Thyroid gland (tissue), 4 donors: Measurements from ENCODE around the gene EXOC3. TPM values are rescaled to one million over a fixed set of nuclear protein-coding genes. Genes with fewer than 3 reads are reported as not detected.

Experiments used
- DNase-seq, 2 donors: peaks; one replicate each; pipeline ENCODE4 v3.0.0-alpha.2; 2019
- H3K27ac ChIP-seq, 3 donors: fragments of 200-600 bp; sonication (generic); 1 replicate in 2 of 3; 2 replicates in 1 of 3; pipeline ENCODE4 v1.5.1; 2016 to 2019; ENCODE audit warnings: mild to moderate bottlenecking in 1 of 3, moderate library complexity in 1 of 3
- H3K27me3 ChIP-seq: fragments of 200-600 bp; sonication (generic); one replicate; pipeline ENCODE4 v1.5.1; 2019
- H3K36me3 ChIP-seq, 2 donors: fragments of 200-600 bp; sonication (generic); one replicate each; pipeline ENCODE4 v1.5.1; 2016 to 2019
- H3K4me1 ChIP-seq, 2 donors: fragments of 200-600 bp; sonication (generic); one replicate each; pipeline ENCODE4 v1.5.1; 2017 to 2019
- H3K4me3 ChIP-seq, 3 donors: fragments of 200-600 bp; sonication (generic); replicated peaks in 1 of 3; 1 replicate in 2 of 3; 2 replicates in 1 of 3; pipeline ENCODE4 v1.5.1; 2016; ENCODE audit warnings: mild to moderate bottlenecking in 1 of 3
- H3K9me3 ChIP-seq: fragments of 200-600 bp; sonication (generic); one replicate; pipeline ENCODE4 v1.5.1; 2017
- CTCF ChIP-seq, 6 experiments: fragments of 200-600 bp in 3 of 6; fragments of 450-650 bp in 3 of 6; sonication (generic) in 3 of 6; IDR thresholded peaks; one replicate each; pipeline ENCODE4 v1.5.1; 2016 to 2019; ENCODE audit warnings: antibody characterized with exemption in 6 of 6, mild to moderate bottlenecking in 2 of 6, inconsistent platforms in 1 of 6, moderate library complexity in 1 of 6
- POLR2A ChIP-seq, 2 donors: fragments of 450-650 bp; IDR thresholded peaks; one replicate each; pipeline ENCODE4 v1.6.1; 2017; ENCODE audit warnings: antibody characterized with exemption in 2 of 2, mild to moderate bottlenecking in 2 of 2, moderate library complexity in 1 of 2
- WGBS, 2 donors: methylation state at CpG; one replicate each; pipeline ENCODE4 v1.1.5; 2017; 5-methylcytosine and 5-hydroxymethylcytosine counted together
- intact Hi-C: fragments of 100-400 bp; cut with DNase I; formaldehyde crosslinking; loops from one replicate; pipeline ENCODE4 v1.15.1; 2023
- total RNA-seq, 4 donors: library from RNA; depleted of rRNA; stranded (reverse); fragments of >200 nt; gene quantifications; one replicate each; pipeline ENCODE4 v1.2.3, GENCODE V29; 2016

EXOC3 gene
- total RNA-seq, 4 donors from 2014 or later, result 39.7 to 49.6 (median 45.0) TPM

GRCh38 chr5:447501-447900, 4.5 kb downstream of the EXOC3 start:
- 93 to 96% methylated on average over 19 to 21 of the region's 21 CpGs for WGBS, 2 donors
- intact Hi-C loops, result loop anchor here (10.0 kb wide), 1 partner anchor 457 kb away; no protein-coding TSS in a partner anchor
- Histone ChIP-seq H3K9me3 (no peaks in the 10 kb centered on the region), H3K27me3 (no peaks in the 10 kb centered on the region), H3K4me1 (peaks cover 6 to 7% of the 10 kb centered on the region in 2 donors), H3K4me3 (no peak overlapping the region), H3K27ac (no peak overlapping the region), H3K36me3 (peaks cover 37 to 41% of the 10 kb centered on the region in 2 donors)
- DNase-seq, result no peak
- TF ChIP-seq CTCF (IDR thresholded peaks at IDR 0.05) (no peak), POLR2A (IDR thresholded peaks at IDR 0.05) (no peak)

- Histone ChIP-seq H3K4me3 (no peak overlapping the region), H3K36me3 (peaks cover 43 to 44% of the 10 kb centered on the region in 2 donors), H3K27ac (no peak overlapping the region), H3K4me1 (peaks cover 6 to 7% of the 10 kb centered on the region in 2 donors), H3K27me3 (no peaks in the 10 kb centered on the region), H3K9me3 (no peaks in the 10 kb centered on the region)
- 90 to 93% methylated on average over 21 of the region's 21 CpGs for WGBS, 2 donors
- no peak for DNase-seq
- intact Hi-C loops, result loop anchor here (10.0 kb wide), 1 partner anchor 457 kb away; no protein-coding TSS in a partner anchor
- no peak for TF ChIP-seq POLR2A (IDR thresholded peaks at IDR 0.05)
- TF ChIP-seq CTCF (IDR thresholded peaks at IDR 0.05), result no peak
Observed at GRCh38 chr5:448061-448765, 5.2 kb downstream of the EXOC3 start.

GRCh38 chr5:448766-449090, 5.8 kb downstream of the EXOC3 start:
- WGBS, 2 donors, result 86 to 90% methylated on average over 12 of the region's 12 CpGs
- Histone ChIP-seq H3K4me1 (peaks cover 3 to 6% of the 10 kb centered on the region in 2 donors), H3K9me3 (no peaks in the 10 kb centered on the region), H3K36me3 (peaks cover 48 to 49% of the 10 kb centered on the region in 2 donors), H3K27ac (no peak overlapping the region), H3K4me3 (no peak overlapping the region), H3K27me3 (no peaks in the 10 kb centered on the region)
- no peak for DNase-seq
- intact Hi-C loops, result loop anchor here (10.0 kb wide), 1 partner anchor 456 kb away; no protein-coding TSS in a partner anchor
- no peak for TF ChIP-seq POLR2A (IDR thresholded peaks at IDR 0.05)
- no peak for TF ChIP-seq CTCF (IDR thresholded peaks at IDR 0.05)

- Histone ChIP-seq H3K36me3 (peaks cover 52 to 53% of the 10 kb centered on the region in 2 donors), H3K27me3 (no peaks in the 10 kb centered on the region), H3K4me3 (no peak overlapping the region), H3K27ac (no peak overlapping the region), H3K4me1 (peaks cover 0 to 1% of the 10 kb centered on the region in 2 donors), H3K9me3 (no peaks in the 10 kb centered on the region)
- DNase-seq, result no peak
- 91 to 96% methylated on average over 5 of the region's 5 CpGs for WGBS, 2 donors
- intact Hi-C loops, result loop anchor here (10.0 kb wide), 1 partner anchor 456 kb away; no protein-coding TSS in a partner anchor
- TF ChIP-seq POLR2A (IDR thresholded peaks at IDR 0.05) (no peak), CTCF (IDR thresholded peaks at IDR 0.05) (no peak)
Observed at GRCh38 chr5:449151-449550, 6.2 kb downstream of the EXOC3 start.
